Loucy (cell line): ENCODE results near the gene SCYGR6.

ENCODE experiments used
- CTCF ChIP-seq: fragments of 200-600 bp; sonication (generic); conservative IDR thresholded peaks from 2 replicates; pipeline ENCODE4 v1.5.1; 2014; ENCODE audit warnings: mild to moderate bottlenecking, antibody characterized with exemption, low read length
- EZH2phosphoT487 ChIP-seq: fragments of 200-600 bp; IDR thresholded peaks from 2 replicates; pipeline ENCODE4 v1.6.1; 2018; ENCODE audit warnings: antibody characterized with exemption, mild to moderate bottlenecking, moderate library complexity, borderline replicate concordance

GRCh38 chr2:227720680-227721079 is 3.9 kb downstream of the SCYGR6 start:
- TF ChIP-seq CTCF (no peak), EZH2phosphoT487 (no peak)
